ENCODE measurements around the gene EVC.

EVC gene

DNA sequence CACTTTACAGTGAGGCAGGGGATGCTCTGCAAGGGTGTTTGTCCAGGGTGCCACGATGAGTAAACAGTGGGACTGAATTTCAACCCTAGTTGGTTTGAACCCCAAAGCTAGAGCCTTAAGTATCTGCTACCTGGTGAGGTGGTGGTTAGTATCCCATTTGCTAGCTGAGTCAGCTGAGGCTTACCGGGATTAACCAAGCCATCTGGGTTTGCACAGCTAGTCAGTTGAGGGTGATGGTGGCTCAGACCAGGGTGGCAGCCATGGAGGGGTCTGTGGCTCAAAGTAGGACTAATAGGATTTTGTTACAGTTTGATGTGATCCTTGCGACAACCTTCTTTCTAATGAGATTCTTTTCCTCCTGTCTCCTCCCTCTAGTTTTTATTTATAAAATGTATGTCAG lies 1.9 kb downstream of the EVC start:
- TF ChIP-seq SIN3A (IDR thresholded peaks at IDR 0.05; ENCODE audit: borderline replicate concordance, insufficient read depth, low read length): no peak
- no peak for TF ChIP-seq POLR2AphosphoS5 (IDR thresholded peaks at IDR 0.05; ENCODE audit: low read depth, low read length)
- no peak for TF ChIP-seq TAF1 (IDR thresholded peaks at IDR 0.05; ENCODE audit: borderline replicate concordance, insufficient read depth, low read length)
- no peak for TF ChIP-seq FOXP2 (optimal IDR thresholded peaks at IDR 0.05; ENCODE audit: borderline replicate concordance, extremely low read depth, extremely low read length, insufficient read depth)
- TF ChIP-seq, protein P1, sequence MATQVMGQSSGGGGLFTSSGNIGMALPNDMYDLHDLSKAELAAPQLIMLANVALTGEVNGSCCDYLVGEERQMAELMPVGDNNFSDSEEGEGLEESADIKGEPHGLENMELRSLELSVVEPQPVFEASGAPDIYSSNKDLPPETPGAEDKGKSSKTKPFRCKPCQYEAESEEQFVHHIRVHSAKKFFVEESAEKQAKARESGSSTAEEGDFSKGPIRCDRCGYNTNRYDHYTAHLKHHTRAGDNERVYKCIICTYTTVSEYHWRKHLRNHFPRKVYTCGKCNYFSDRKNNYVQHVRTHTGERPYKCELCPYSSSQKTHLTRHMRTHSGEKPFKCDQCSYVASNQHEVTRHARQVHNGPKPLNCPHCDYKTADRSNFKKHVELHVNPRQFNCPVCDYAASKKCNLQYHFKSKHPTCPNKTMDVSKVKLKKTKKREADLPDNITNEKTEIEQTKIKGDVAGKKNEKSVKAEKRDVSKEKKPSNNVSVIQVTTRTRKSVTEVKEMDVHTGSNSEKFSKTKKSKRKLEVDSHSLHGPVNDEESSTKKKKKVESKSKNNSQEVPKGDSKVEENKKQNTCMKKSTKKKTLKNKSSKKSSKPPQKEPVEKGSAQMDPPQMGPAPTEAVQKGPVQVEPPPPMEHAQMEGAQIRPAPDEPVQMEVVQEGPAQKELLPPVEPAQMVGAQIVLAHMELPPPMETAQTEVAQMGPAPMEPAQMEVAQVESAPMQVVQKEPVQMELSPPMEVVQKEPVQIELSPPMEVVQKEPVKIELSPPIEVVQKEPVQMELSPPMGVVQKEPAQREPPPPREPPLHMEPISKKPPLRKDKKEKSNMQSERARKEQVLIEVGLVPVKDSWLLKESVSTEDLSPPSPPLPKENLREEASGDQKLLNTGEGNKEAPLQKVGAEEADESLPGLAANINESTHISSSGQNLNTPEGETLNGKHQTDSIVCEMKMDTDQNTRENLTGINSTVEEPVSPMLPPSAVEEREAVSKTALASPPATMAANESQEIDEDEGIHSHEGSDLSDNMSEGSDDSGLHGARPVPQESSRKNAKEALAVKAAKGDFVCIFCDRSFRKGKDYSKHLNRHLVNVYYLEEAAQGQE (IDR thresholded peaks at IDR 0.05; ENCODE audit: insufficient read depth in 1 of 2, low read depth in 2 of 2, low read length in 2 of 2): no peak

DNA sequence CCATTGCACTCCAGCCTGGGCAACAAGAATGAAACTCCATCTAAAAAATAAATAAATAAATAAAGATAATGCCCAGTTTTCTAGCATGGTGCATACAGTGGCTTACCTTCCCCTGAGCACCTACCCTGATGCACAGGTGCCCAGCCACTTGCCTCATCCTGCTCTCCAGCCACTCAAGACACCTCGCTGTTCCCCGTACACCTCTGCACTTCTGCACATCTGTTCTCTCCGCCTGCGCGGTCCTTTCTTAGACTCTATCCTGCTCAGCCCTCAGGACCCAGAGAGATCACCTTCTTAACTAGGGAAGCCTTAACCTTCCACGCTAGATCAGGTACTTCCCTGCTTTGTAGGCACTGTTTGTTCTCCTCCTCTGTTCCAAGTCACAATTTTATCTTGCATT lies 2.9 kb downstream of the EVC start:
- TF ChIP-seq FOXP2 (optimal IDR thresholded peaks at IDR 0.05; ENCODE audit: borderline replicate concordance, extremely low read depth, extremely low read length, insufficient read depth) (no peak), SIN3A (IDR thresholded peaks at IDR 0.05; ENCODE audit: borderline replicate concordance, insufficient read depth, low read length) (no peak), POLR2AphosphoS5 (IDR thresholded peaks at IDR 0.05; ENCODE audit: low read depth, low read length) (no peak), TAF1 (IDR thresholded peaks at IDR 0.05; ENCODE audit: borderline replicate concordance, insufficient read depth, low read length) (no peak)
- TF ChIP-seq, protein P1 (IDR thresholded peaks at IDR 0.05; ENCODE audit: insufficient read depth in 1 of 2, low read depth in 2 of 2, low read length in 2 of 2): no peak

DNA sequence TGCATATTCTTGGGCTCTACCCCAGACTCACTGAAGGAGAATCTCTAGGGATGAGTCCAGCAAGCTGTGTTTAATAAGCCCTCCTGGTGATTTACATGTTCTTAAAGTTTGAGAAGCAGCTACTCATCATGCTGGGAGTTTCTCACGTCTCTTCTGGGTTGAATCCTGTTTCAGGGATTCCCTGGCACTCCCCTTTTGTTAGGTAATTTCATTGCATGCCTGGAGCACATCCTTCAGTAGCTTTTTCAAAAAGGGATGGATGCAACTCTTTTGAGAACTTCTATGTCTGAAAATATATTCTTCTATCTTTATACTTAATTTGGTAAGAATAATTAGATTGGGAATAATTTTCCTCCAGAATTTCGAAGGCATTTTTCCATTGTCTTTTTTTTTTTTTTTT lies 4.4 kb downstream of the EVC start:
- TF ChIP-seq, protein P1 (IDR thresholded peaks at IDR 0.05; ENCODE audit: insufficient read depth in 1 of 2, low read depth in 2 of 2, low read length in 2 of 2): no peak
- no peak for TF ChIP-seq SIN3A (IDR thresholded peaks at IDR 0.05; ENCODE audit: borderline replicate concordance, insufficient read depth, low read length)
- no peak for TF ChIP-seq TAF1 (IDR thresholded peaks at IDR 0.05; ENCODE audit: borderline replicate concordance, insufficient read depth, low read length)
- TF ChIP-seq POLR2AphosphoS5 (IDR thresholded peaks at IDR 0.05; ENCODE audit: low read depth, low read length): no peak
- TF ChIP-seq FOXP2 (optimal IDR thresholded peaks at IDR 0.05; ENCODE audit: borderline replicate concordance, extremely low read depth, extremely low read length, insufficient read depth): no peak

DNA sequence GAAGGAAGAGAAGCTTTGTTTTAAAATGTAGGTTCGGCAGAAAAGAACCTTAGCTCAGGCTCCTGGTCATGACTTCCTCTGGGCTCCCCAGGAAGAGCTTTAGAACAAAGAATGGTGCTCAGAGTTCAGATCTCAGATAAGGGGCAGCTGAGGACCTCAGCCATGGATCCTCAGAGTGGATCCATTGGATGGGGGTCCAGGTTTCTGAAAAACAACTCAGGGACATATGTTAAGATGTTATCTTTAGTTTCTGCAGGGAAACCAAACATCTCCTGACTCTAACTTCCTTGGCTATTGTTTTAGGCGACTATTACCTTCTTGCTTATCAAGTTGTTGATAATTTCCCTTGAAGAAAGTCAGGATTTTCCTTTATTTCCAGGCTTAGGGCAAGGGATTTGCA lies 5.4 kb downstream of the EVC start:
- TF ChIP-seq POLR2AphosphoS5 (IDR thresholded peaks at IDR 0.05; ENCODE audit: low read depth, low read length) (no peak), TAF1 (IDR thresholded peaks at IDR 0.05; ENCODE audit: borderline replicate concordance, insufficient read depth, low read length) (no peak), SIN3A (IDR thresholded peaks at IDR 0.05; ENCODE audit: borderline replicate concordance, insufficient read depth, low read length) (no peak), FOXP2 (optimal IDR thresholded peaks at IDR 0.05; ENCODE audit: borderline replicate concordance, extremely low read depth, extremely low read length, insufficient read depth) (no peak)
- TF ChIP-seq, protein P1 (IDR thresholded peaks at IDR 0.05; ENCODE audit: insufficient read depth in 1 of 2, low read depth in 2 of 2, low read length in 2 of 2): no peak
